Stimulated activated CD4-positive, alpha-beta T cell treated with anti-CD3 and anti-CD28 coated beads, Interleukin-12 subunit alpha, Interleukin-12 subunit beta, amount 100 ng/mL, for 24 hours (primary cell): ENCODE measurements around the gene PODXL.

Experiments
- DNase-seq, 2 experiments: peaks; one replicate each; pipeline ENCODE4 v3.0.0-alpha.2; 2020; ENCODE audit warnings: low read depth in 2 of 2

PODXL gene

GRCh38 chr7:131564640-131565039 lies 8.2 kb upstream of the PODXL start:
- no peak for DNase-seq

DNA sequence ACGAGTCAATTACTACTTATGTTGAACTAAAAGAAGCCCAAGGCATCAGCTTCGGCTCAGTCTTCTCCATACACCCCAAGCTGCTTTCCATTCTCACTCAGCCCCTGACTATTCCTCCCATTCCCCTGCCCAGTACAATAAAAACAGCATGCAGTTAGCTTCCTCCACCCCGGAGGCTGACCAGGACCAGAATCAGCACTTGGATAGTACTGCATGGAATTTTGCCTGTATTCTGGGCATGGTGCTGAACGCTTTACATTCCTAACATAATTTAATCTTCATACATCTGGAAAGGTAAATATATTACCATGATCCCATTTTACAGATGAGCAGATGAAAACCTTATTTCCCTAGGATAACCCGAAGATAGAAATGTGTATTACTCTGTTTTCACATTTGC lies 7.5 kb upstream of the PODXL start:
- DNase-seq: no peak

DNA sequence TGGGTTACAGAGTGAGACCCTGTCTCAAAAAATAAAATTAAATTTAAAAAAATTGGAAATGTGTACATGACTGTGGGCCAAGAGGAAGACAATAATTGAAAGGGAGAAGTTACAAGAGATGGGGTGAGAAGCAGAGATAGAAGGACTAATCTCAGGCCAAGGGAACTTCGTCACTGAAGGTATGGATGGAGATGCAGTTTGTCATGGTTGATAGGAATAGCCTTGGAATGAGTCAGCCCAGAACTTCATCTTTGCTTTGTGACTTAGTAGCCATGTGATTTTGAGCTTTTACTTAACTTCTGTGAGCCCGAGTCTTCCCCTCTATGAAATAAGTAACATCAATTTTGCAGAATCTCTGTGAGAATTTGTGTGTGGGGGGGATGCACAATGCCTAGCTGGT lies 6.5 kb upstream of the PODXL start:
- DNase-seq: no peak

DNA sequence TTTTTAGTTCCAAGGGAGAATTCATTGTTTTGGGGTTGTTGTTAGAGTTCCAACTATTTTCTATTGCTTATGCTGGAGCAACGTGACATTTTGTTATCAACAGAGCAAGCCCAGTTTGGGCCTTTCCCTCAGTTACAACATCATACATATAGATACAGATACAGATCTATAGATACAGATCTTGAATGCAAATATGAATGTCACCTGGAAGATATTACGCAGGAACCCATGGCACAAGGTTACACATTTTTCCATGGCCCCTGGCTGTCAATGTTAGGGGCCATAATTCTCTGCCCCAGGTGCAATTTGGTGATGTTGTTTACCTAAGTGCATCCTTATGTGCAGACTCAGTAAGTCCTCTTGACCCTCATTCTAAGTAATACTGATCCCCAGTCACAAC lies 3.6 kb upstream of the PODXL start:
- DNase-seq: no peak

DNA sequence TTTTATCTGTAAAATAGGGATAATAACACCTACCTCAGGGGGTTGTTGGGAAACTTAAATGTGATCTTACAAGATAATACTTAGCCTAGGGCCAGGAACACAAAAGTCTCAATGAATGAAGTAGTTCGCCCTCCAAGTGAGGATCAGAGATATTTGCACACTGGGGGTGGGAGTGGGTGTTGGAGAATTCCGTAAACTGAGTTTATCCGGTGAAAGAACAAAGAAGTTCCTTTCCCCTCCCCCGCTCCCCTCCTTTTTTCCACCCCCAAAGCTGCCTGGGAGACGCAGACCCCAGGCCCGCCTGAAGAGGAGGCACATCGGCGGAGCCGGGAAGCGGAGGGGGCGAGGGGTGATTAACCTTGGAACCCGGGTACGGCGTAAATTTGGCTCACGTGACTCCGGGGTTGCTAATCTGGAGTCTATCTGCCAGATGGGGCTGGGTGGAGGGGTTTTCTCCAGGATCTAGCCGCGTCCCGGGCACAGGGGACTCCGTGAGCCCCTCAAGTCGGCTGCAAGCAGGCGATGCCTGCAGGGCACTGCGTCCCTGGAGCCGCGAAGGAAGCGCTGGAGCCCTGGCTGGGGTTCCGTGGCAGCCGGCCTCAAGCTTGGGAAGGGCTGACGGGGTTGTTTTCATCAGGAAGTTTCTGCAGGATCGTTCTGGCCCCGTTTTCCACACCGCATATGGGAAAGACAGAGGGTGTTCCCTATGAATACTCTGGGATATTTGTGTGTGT lies 1.4 kb upstream of the PODXL start:
- no peak for DNase-seq

DNA sequence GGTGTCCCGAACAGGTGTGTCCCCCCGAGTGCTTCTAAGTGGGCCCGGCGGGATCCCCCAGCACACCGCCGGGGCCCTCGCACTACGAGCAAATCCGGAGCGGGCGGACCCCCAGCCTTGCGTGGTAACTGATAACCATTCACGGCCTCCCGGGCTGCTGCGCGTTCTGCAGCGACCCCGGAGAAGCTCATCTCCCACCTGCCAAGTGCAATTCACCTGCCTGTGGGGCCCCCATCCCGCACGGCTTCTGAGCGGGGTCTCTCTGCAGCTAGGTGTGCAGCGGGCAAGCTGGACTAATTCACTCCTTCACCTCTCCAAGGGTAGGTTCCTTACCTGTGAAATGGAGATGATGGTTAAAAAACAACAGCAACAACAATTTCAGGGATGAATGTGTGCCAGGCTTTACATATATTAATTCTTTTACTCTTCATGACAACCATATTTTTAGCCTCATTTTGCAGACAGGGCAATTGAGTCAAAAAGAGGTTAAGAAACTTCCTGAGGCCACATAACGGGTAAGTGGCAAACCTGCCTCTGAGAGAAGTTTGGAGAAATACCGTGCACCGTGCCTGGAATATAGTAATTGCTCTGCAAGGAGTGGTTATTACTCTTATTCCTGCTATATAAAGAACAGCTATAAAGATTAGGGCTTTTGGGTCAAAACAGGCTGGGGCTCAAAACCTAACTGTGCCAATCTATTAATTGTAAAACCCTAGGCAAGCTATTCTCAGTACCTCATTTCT lies 652 bp upstream of the PODXL start:
- no peak for DNase-seq

DNA sequence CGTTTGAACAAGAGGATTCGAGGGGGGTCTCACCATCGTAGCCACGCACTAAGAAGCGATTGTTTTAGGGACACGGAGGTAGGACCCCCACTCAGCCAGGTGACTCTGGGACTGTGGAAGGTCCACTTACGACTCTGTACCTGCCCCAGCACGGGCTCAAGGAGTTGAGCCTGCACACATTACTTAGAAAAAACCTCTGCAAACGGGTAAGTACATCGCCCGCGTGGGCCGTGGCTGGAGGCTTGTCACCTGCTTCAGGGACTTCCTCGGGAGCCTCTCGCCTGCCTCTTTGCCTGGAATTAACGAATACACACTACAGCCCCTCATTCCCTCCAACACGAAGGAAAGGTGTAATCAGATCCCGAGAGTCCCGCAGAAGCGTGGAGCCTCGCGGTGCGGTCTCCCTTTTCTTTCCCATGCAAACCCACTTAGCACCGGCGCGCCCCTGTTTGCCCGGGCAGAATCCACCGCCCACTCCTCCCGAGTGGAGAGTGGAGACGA lies 826 bp downstream of the PODXL start:
- DNase-seq: no peak

GRCh38 chr7:131554880-131555516 lies 1.4 kb downstream of the PODXL start:
- DNase-seq: no peak

DNA sequence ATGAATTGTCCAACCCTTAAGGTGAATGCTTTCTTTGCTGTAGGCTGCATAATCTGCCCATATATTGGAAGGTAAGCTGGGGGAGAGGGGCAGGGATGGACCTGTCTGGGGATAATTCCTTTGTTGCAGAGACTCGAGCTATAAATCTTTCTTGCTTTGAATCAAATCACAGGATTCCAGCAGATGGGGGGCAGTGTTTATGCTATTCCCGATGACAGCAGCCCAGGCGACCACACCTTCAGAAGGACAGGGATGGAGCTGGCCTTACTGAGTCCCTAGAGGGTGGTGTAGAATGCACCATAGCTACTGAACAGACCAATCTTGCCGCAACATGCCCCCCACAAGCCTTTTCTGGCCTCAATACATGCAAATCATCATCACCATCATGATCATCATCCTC lies 2.5 kb downstream of the PODXL start:
- no peak for DNase-seq

DNA sequence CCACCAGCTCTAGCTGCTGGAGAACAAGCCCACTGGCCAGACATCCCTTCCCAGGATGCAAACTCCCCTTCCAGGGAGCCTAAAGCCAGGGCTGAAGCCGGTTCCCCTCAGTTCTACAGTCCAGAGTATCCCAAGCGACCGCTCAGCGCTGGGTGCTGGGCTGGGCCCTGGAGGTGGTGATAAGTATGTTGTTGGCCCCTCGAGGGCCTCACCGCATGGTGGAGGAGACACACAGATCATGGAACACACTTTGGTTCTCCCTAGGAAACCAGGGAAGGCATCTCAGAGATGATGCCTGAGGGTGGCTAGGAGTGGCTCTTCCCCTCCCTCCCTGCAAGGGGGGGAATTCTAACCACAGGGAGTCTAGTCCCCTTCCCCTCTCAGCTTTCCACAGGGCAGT lies 4.4 kb downstream of the PODXL start:
- no peak for DNase-seq

DNA sequence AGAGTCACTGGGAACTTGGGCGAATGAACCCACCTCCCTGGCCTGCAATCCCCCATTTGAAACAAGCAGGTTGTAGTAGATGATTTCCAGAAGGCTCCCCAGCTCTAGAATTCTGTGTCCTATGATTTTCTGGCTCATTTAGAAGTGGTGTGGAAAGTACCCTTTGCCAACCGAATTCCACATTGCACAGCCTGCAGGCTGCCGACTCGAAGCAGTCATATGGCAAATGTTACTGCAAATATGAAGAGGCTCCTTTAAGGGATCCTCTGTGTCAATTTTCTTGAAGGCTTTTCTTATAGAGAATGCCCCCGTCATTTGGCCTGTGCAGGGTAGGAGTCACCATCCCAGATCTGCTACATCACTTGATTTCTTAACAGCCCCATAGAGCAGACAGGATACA lies 5.6 kb downstream of the PODXL start:
- no peak for DNase-seq

DNA sequence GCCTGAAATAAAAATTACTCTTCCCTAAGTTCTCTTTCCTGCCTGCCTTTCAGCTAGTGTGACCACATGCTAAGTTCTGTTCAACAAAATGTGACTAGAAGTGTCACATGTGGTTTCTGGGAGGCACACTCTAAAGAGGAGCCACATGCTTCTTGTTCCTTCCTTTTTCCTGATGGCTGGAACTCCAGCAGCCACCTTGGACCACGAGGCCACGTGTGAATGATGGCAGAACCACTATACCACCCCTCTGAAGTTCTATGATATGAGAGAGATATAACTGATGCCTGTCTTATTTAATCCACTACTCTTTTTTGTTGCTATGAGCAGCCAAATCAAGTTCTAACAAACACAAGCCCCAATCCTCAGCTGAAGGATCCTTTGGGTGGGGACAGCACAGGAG lies 8.1 kb downstream of the PODXL start:
- DNase-seq: no peak

DNA sequence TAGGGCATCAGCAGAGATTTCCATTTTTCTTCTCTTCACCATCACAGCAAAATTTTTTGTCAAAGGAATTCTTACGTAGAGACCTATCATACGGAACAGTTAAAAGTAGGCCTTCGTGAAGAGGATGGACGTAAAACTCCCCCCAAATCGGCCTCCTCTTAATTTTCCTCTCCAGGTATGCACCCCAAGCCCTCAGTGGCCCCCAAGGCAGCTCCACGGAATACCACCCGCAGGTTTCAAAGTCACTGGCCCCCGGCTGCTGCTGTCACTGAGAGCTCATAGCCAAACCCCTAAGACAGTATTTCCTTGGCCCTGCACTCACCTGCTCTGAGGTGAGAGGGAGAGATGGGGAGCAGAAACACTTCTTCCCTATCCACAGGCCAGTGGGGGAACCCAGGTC lies 8.8 kb downstream of the PODXL start:
- no peak for DNase-seq

GRCh38 chr7:131546583-131547141 lies 9.8 kb downstream of the PODXL start:
- DNase-seq: peak in 1 of 2 experiments; percentile 21

DNA sequence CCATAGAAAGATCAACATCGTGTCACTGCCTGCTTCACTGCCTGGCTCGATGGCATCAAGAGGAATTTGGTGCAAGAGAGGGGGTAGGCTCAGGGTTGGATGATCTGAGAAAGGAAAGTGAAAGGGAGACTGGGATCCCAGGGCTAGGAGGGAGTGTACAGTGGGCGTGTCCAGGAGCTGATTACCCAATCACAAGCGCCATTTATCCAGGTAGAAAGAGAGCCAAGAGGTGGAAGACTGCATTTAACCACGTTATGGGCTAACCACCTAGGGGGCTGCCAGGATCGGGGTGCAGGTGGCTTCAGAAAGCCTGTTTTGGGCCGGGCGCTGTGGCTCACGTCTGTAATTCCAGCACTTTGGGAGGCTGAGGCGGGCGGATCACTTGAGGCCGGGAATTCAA lies 10.3 kb downstream of the PODXL start:
- DNase-seq: no peak

- no peak for DNase-seq
Measured at GRCh38 chr7:131544449-131545301, 11.8 kb downstream of the PODXL start.

- no peak for DNase-seq
Measured at GRCh38 chr7:131544021-131544420, 12.4 kb downstream of the PODXL start.

GRCh38 chr7:131543298-131543697 lies 13.1 kb downstream of the PODXL start:
- no peak for DNase-seq

DNA sequence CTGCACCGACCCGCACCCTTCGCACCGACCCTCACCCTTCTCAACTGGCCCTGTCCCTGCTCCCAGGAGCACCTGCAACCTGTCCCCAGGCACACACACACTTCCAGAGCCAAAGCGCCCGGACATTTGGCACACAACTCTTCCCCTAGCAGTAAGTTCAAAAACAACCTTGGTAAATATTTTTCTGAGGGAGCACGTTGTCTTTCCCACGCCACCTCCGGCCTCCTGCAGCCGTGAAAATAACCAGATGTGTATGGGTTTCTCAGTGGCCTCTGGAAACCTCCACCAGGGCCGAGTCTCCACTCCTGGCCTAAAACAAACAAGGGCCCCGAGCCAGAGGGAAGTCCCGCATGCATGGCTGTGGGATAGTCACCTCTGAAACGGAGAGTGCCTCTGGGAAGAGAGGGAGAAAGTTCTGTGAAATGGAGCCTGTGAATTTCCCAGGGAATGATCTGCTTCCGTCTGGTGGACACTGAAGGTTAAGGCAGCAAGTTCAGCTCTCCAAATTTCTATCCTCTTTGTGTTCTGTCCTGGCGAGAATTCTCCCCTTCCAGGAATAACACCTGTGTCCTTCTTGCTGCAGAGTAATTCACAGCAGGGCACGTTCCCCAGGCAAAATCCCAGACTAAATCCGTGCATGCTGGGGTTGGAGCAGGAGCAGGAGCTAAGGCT lies 15.8 kb downstream of the PODXL start:
- no peak for DNase-seq

DNA sequence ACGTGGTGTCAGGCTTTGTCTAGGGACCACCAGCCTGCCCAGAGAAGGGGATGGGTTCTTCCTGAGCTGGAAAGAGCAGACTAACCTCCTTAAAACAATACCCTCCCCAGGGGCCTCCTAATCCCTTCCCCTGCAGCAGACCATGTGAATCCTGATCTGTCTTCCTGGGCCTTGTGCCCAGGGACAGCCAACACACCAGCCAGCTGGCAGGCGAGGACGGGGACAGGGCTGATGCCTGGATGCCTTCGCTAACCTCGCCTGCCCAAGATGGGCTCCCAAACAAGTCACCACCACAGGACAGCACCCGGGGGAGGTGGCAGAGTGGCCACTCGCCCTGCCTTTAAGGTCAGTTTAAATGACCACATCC lies 17.6 kb downstream of the PODXL start:
- no peak for DNase-seq
